Measurements from ENCODE around the gene SH3PXD2A.
"Not testable (repeated sequence)": the region's sequence is repeated elsewhere in the genome, so short reads cannot be mapped to it uniquely, and the experiment has no call there.

- TF ChIP-seq, protein P1, sequence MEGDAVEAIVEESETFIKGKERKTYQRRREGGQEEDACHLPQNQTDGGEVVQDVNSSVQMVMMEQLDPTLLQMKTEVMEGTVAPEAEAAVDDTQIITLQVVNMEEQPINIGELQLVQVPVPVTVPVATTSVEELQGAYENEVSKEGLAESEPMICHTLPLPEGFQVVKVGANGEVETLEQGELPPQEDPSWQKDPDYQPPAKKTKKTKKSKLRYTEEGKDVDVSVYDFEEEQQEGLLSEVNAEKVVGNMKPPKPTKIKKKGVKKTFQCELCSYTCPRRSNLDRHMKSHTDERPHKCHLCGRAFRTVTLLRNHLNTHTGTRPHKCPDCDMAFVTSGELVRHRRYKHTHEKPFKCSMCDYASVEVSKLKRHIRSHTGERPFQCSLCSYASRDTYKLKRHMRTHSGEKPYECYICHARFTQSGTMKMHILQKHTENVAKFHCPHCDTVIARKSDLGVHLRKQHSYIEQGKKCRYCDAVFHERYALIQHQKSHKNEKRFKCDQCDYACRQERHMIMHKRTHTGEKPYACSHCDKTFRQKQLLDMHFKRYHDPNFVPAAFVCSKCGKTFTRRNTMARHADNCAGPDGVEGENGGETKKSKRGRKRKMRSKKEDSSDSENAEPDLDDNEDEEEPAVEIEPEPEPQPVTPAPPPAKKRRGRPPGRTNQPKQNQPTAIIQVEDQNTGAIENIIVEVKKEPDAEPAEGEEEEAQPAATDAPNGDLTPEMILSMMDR (IDR thresholded peaks at IDR 0.05; ENCODE audit: borderline replicate concordance, extremely low read depth, low read length, poor library complexity, severe bottlenecking): not testable (repeated sequence)
- TF ChIP-seq EZH2 (IDR thresholded peaks at IDR 0.05; ENCODE audit: borderline replicate concordance, low read depth, low read length, severe bottlenecking): not testable (repeated sequence)
Observed at GRCh38 chr10:103607051-103607450, 248.3 kb downstream of the SH3PXD2A start.

All from DND-41 (cell line).